HG03159 (cell line): ENCODE data around the gene BMPR1A.
"Not testable (repeated sequence)": the region's sequence is repeated elsewhere in the genome, so short reads cannot be mapped to it uniquely, and the experiment has no call there.

Experiments
- ATAC-seq: cut with Tn5 transposase; IDR thresholded peaks from one replicate; pipeline ENCODE4 v1.9.1; 2021; ENCODE audit warnings: mild to moderate bottlenecking, moderate library complexity; ENCODE audit not compliant: unreplicated experiment

The BMPR1A gene

DNA sequence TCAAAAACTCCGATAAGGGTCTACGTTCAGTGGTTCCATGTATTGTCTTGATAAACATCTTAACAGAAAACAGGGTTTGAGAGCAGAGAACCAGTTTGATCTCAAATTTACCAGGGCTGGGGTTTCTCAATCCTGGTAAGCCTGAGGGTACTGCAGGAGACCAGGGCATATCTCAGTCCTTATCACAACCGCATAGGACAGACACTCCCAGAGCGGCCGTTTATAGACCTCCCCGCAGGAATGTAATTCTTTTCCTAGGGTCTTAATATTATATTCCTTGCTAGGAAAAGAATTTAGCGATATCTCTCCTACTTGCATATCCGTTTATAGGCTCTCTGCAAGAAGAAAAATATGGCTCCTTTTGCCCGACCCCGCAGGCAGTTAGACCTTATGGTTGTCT is 196.3 kb downstream of the BMPR1A start:
- not testable (repeated sequence) for ATAC-seq

DNA sequence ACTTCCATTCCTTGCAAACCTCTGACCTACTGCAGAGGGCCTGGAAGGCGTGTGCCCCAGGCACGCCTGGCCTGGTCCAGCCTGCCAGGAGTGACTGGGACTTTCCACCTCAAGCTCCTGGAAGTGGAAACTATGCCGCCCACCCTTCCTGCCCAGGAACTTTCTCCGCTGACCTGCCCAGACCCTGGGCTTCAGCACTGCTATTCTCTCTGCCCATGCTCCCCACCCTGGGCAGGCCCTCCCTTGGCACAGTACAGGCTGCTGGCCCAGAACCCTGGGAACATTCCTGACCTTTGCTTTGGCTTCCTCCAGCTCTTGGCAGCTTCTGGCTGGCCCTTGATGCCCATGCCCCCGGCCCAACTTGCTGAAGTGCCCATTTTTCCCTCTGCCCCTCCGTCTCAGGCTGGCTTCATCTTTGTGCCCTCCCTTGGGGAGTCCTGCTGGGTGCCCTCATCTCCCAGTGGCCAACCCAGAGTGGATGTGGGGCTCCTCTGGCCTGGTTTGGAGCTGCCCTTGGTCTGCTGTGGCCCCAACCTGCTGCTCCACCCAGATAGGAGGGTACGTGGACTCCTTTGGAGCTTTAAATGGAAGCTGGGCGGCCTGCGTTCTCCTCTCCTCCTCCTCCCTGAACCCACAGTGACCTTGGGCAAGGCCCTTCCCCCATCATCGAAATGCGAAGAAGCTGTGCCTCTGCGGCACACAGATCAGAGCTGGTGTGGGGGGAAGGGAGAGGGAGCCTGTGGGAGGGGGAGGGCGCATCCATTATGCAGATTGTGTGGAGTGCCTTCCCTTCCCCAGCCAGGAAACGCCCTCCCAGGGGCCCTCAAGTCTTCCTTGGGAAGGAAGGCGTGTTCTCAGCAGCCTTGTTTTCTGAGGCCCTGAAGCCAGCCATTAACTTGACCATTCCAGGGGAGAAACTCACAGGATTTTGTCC is 197.6 kb downstream of the BMPR1A start:
- ATAC-seq: no peak

GRCh38 chr10:86954681-86955500 is 198.5 kb downstream of the BMPR1A start:
- no peak for ATAC-seq

GRCh38 chr10:86955501-86956194 is 199.2 kb downstream of the BMPR1A start:
- no peak for ATAC-seq

- no peak for ATAC-seq
These were observed 199.9 kb downstream of the BMPR1A start for GRCh38 chr10:86956195-86956847.

GRCh38 chr10:86956848-86957448 is 200.5 kb downstream of the BMPR1A start:
- ATAC-seq: no peak

- no peak for ATAC-seq
These were observed 201.2 kb downstream of the BMPR1A start, which contains the start of gene MMRN2 for GRCh38 chr10:86957471-86958115. TSS of gene MMRN2 (minus strand) at chr10:86957615. CDS start at chr10:86957541, 74 bp downstream.

- ATAC-seq: no peak
These were observed 201.9 kb downstream of the BMPR1A start, which contains the start of gene SNCG for GRCh38 chr10:86958116-86958900. TSS of gene SNCG (plus strand) at chr10:86958599. CDS start at chr10:86958698, 99 bp downstream.

DNA sequence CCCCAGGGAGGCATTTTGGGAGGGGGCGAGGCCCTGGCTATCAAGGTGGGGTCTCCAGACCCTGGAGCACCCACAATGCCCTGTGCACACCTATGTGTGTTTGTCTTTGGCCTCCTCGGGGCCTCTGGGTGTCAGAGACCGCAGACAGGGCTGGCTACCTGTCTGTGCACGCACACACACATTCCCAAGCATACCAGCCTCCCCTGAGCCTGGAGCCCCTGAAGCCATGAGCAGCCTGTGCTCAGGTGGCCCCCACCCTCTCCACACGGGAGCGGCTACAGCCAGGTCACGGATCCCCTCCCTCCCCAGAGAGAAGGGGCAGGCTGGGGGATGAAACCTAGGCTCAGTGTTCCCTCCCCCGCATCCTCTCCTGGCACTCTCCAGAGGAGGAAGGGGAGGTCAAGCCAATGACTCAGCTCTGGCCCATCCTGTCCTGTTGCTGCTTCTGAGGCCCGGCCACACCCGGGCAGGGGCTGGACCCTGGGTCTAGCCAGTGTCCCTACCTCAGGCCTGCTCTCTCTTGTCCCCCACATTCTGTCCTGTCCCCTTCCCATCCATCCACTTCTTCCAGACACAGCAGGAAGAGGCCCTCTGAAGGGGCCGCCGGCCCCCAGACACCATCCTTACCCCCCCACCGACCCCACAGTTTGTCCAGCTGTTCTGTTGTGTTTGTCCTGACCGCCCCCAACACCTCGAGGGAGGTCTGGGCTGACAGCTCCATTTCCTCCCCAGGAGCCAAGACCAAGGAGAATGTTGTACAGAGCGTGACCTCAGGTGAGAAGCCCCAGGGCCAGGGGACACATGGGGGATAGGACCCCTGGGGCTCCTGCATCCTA is 202.7 kb downstream of the BMPR1A start:
- no peak for ATAC-seq

- no peak for ATAC-seq
These were observed 203.3 kb downstream of the BMPR1A start for GRCh38 chr10:86959737-86960002.

- peak; percentile 74 for ATAC-seq
These were observed 203.8 kb downstream of the BMPR1A start for GRCh38 chr10:86960003-86960862.

- no peak for ATAC-seq
These were observed 204.5 kb downstream of the BMPR1A start for GRCh38 chr10:86960863-86961434.

DNA sequence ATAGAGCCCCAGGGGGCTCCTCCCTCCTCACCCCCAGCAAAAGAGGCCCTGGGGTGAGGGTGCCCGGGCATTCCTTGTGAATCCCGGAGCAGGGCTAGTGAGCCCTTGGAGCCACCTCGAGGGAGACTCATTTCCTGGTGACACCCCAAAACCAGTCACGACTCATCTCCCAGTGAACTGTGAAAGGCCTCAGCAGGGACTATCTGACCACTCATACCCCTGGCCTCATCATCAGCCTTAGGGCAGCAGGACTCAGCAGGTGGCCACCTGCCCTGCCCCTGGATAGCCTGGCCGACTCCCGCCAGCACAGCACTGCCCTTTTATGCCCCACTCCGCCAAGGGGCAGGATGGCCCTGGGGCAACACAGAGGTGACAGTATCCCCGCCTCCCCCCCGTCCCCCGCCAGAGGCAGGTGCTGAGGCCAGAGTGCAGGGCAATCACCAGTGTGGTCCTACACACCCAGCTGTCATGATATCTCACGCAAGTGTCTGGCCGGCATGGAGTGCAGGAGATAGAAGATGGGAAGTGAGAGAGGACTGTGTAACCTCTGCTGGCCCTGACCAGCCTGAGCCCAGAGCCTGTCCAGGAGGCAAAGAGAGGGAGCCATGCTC is 205.2 kb downstream of the BMPR1A start:
- no peak for ATAC-seq

DNA sequence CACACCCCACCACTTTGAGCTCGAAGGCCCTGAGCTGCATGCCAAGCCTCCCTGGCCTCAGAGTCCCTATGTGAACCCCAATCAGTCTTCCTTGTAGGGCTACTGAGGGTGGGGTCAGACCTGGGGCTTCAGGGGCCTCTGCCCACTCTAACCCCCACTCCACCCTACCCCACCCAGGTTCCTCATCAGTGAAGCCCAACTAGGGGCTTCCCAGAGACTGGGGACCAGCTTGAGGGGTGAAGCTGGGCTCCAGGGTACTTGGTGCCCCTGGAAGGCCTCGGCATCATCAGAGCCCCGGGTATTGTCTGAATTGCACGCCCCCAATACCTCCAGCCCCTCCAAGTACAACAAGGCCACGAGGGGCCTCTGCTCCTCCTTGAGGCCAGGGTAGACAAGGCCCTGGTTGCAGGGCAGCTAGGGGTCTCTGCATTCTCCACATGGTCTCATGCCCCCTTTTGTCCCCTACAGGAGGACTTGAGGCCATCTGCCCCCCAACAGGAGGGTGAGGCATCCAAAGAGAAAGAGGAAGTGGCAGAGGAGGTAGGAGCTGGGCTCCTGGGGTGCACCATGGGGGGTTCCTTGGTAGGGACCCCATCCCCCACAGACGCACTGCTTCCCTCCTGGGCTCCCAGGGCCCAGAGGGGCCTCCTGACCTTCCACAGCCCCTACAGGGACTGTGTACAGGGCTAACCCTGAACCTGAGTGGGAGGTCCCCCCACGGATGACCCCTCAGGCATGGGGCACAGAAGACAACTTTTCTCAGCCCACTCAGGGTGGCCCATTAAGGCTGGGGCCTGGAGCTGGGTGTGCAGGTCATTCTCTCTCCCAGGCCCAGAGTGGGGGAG is 205.9 kb downstream of the BMPR1A start:
- ATAC-seq: no peak

- no peak for ATAC-seq
These were observed 206.5 kb downstream of the BMPR1A start for GRCh38 chr10:86962981-86963310.
